Loucy (cell line): ENCODE data around the gene DUSP5.

Experiments used
- H2AFZ ChIP-seq: fragments of 200-600 bp; sonication (generic); 2 replicates; pipeline ENCODE4 v1.6.0; 2016; ENCODE audit warnings: antibody characterized with exemption, mild to moderate bottlenecking, low read length, moderate library complexity
- H3F3A ChIP-seq: fragments of 200-600 bp; 2 replicates; pipeline ENCODE4 v1.6.0; 2016; ENCODE audit warnings: antibody characterized with exemption, low read depth, mild to moderate bottlenecking
- H3K27me3 ChIP-seq: fragments of 200-600 bp; sonication (generic); 2 replicates; pipeline ENCODE4 v1.6.1; 2014; ENCODE audit warnings: low read length, mild to moderate bottlenecking; ENCODE audit not compliant: insufficient read depth, poor library complexity, severe bottlenecking
- H3K36me3 ChIP-seq: fragments of 200-600 bp; sonication (generic); 2 replicates; pipeline ENCODE4 v1.6.1; 2016; ENCODE audit warnings: low read length; ENCODE audit not compliant: insufficient read depth
- H3K4me1 ChIP-seq: fragments of 200-600 bp; sonication (generic); 2 replicates; pipeline ENCODE4 v1.5.1; 2014; ENCODE audit warnings: low read length, mild to moderate bottlenecking; ENCODE audit not compliant: insufficient read depth, poor library complexity, severe bottlenecking
- H3K4me2 ChIP-seq: fragments of 200-600 bp; sonication (generic); 2 replicates; pipeline ENCODE4 v1.6.0; 2014; ENCODE audit warnings: antibody characterized with exemption, low read length, low read depth, mild to moderate bottlenecking; ENCODE audit not compliant: poor library complexity, severe bottlenecking
- H3K4me3 ChIP-seq: fragments of 200-600 bp; sonication (generic); 2 replicates; pipeline ENCODE4 v1.5.1; 2014; ENCODE audit warnings: low read length, mild to moderate bottlenecking, mixed read lengths; ENCODE audit not compliant: poor library complexity, severe bottlenecking
- H3K79me2 ChIP-seq: fragments of 200-600 bp; sonication (generic); 2 replicates; pipeline ENCODE4 v1.6.1; 2014; ENCODE audit warnings: low read length; ENCODE audit not compliant: insufficient read depth
- H3K9ac ChIP-seq: fragments of 200-600 bp; sonication (generic); 2 replicates; pipeline ENCODE4 v1.6.0; 2014; ENCODE audit warnings: mild to moderate bottlenecking, low read depth, low read length, moderate library complexity; ENCODE audit not compliant: poor library complexity, severe bottlenecking
- H3K9me2 ChIP-seq: fragments of 200-600 bp; sonication (generic); replicated peaks from 2 replicates; pipeline ENCODE4 v1.6.1; 2016; ENCODE audit warnings: low read depth, low read length, mixed read lengths
- H3K9me3 ChIP-seq: fragments of 200-600 bp; sonication (generic); 2 replicates; pipeline ENCODE4 v1.6.1; 2014; ENCODE audit warnings: mild to moderate bottlenecking, antibody characterized with exemption, low read length, low read depth; ENCODE audit not compliant: insufficient read depth
- H4K20me1 ChIP-seq: fragments of 200-600 bp; sonication (generic); 2 replicates; pipeline ENCODE4 v1.6.0; 2014; ENCODE audit warnings: antibody characterized with exemption, low read length, mild to moderate bottlenecking; ENCODE audit not compliant: insufficient read depth, poor library complexity, severe bottlenecking
- CTCF ChIP-seq: fragments of 200-600 bp; sonication (generic); conservative IDR thresholded peaks from 2 replicates; pipeline ENCODE4 v1.5.1; 2014; ENCODE audit warnings: mild to moderate bottlenecking, antibody characterized with exemption, low read length
- EZH2phosphoT487 ChIP-seq: fragments of 200-600 bp; IDR thresholded peaks from 2 replicates; pipeline ENCODE4 v1.6.1; 2018; ENCODE audit warnings: antibody characterized with exemption, mild to moderate bottlenecking, moderate library complexity, borderline replicate concordance

The DUSP5 gene

GRCh38 chr10:110549211-110549610 is 51.5 kb downstream of the DUSP5 start:
- TF ChIP-seq EZH2phosphoT487 (no peak), CTCF (no peak)
- Histone ChIP-seq H3K9me3 (no peaks in the 10 kb centered on the region), H4K20me1 (no peaks in the 10 kb centered on the region), H3F3A (no peaks in the 10 kb centered on the region), H3K4me1 (no peaks in the 10 kb centered on the region), H3K79me2 (no peaks in the 10 kb centered on the region), H2AFZ (no peak overlapping the region), H3K4me3 (no peak overlapping the region), H3K9me2 (no peaks in the 10 kb centered on the region), H3K36me3 (no peaks in the 10 kb centered on the region), H3K4me2 (no peak overlapping the region), H3K9ac (no peak overlapping the region), H3K27me3 (no peaks in the 10 kb centered on the region)

- no peaks in the 10 kb centered on the region for H3F3A ChIP-seq
- H2AFZ ChIP-seq = no peak overlapping the region
- H4K20me1 ChIP-seq = no peaks in the 10 kb centered on the region
- no peak overlapping the region for H3K9ac ChIP-seq
- H3K9me3 ChIP-seq = no peaks in the 10 kb centered on the region
- no peaks in the 10 kb centered on the region for H3K27me3 ChIP-seq
- TF ChIP-seq EZH2phosphoT487 (no peak), CTCF (no peak)
- no peak overlapping the region for H3K4me2 ChIP-seq
- H3K79me2 ChIP-seq = no peaks in the 10 kb centered on the region
- no peaks in the 10 kb centered on the region for H3K4me1 ChIP-seq
- H3K4me3 ChIP-seq = no peak overlapping the region
- H3K9me2 ChIP-seq = no peaks in the 10 kb centered on the region
- no peaks in the 10 kb centered on the region for H3K36me3 ChIP-seq
Measured at GRCh38 chr10:110553905-110554304, 56.2 kb downstream of the DUSP5 start.

- H3K4me3 ChIP-seq = no peak overlapping the region
- H4K20me1 ChIP-seq = no peaks in the 10 kb centered on the region
- H3K9me2 ChIP-seq = no peaks in the 10 kb centered on the region
- H3K4me1 ChIP-seq = no peaks in the 10 kb centered on the region
- no peaks in the 10 kb centered on the region for H3K79me2 ChIP-seq
- no peaks in the 10 kb centered on the region for H3F3A ChIP-seq
- no peak overlapping the region for H3K4me2 ChIP-seq
- no peak overlapping the region for H2AFZ ChIP-seq
- no peak overlapping the region for H3K9ac ChIP-seq
- no peaks in the 10 kb centered on the region for H3K27me3 ChIP-seq
- TF ChIP-seq EZH2phosphoT487 (no peak), CTCF (no peak)
- H3K36me3 ChIP-seq = no peaks in the 10 kb centered on the region
- H3K9me3 ChIP-seq = no peaks in the 10 kb centered on the region
Measured at GRCh38 chr10:110556296-110556695, 58.6 kb downstream of the DUSP5 start.
